Right lobe of liver (tissue), 6 donors: ENCODE results near the gene MARCHF5. TPM values are rescaled to one million over a fixed set of nuclear protein-coding genes. Genes with fewer than 3 reads are reported as not detected.

Experiments
- ATAC-seq, 4 donors: fragments of 200-7000 bp; cut with Tn5 transposase; one replicate each; pipeline ENCODE4 v1.9.1; 2020; ENCODE audit warnings: mild to moderate bottlenecking in 4 of 4, moderate library complexity in 4 of 4
- DNase-seq, 3 donors: peaks; one replicate each; pipeline ENCODE4 v3.0.0-alpha.2; 2020
- H3K27ac ChIP-seq, 3 donors: fragments of 200-600 bp; one replicate each; pipeline ENCODE4 v1.8.0; 2022
- H3K27me3 ChIP-seq, 2 donors: fragments of 200-600 bp; one replicate each; pipeline ENCODE4 v1.8.0; 2022
- H3K36me3 ChIP-seq, 4 donors: fragments of 200-600 bp; sonication (generic) in 1 of 4; one replicate each; pipeline versions ENCODE4 v1.5.1 to v1.8.0; 2017 to 2022; ENCODE audit warnings: control low read depth in 1 of 4
- H3K4me1 ChIP-seq, 4 donors: fragments of 200-600 bp; sonication (generic) in 1 of 4; one replicate each; pipeline versions ENCODE4 v1.5.1 to v1.8.0; 2017 to 2022; ENCODE audit warnings: control low read depth in 1 of 4
- H3K4me3 ChIP-seq, 3 donors: fragments of 200-600 bp; one replicate each; pipeline ENCODE4 v1.8.0; 2022
- H3K9me3 ChIP-seq, 4 donors: fragments of 200-600 bp; sonication (generic) in 1 of 4; one replicate each; pipeline versions ENCODE4 v1.5.1 to v1.8.0; 2017 to 2022; ENCODE audit warnings: control low read depth in 1 of 4
- CTCF ChIP-seq, 4 donors: fragments of 200-600 bp in 3 of 4; fragments of 450-650 bp in 1 of 4; IDR thresholded peaks; one replicate each; pipeline versions ENCODE4 v1.5.1 to v1.8.0; 2016 to 2022; ENCODE audit warnings: antibody characterized with exemption in 4 of 4, mild to moderate bottlenecking in 2 of 4
- POLR2A ChIP-seq: fragments of 450-650 bp; IDR thresholded peaks from one replicate; pipeline ENCODE4 v1.6.1; 2017; ENCODE audit warnings: antibody characterized with exemption, mild to moderate bottlenecking
- WGBS: methylation state at CpG from one replicate; pipeline ENCODE4 v1.1.6; 2018; ENCODE audit warnings: low coverage, low lambda C conversion rate; ENCODE audit not compliant: insufficient coverage; ENCODE audit errors: missing lambda C conversion rate; 5-methylcytosine and 5-hydroxymethylcytosine counted together
- intact Hi-C, 2 donors: fragments of 100-400 bp; cut with DNase I; formaldehyde crosslinking; loops; one replicate each; pipeline versions ENCODE4 v1.11.2 to v1.14.1; 2022
- total RNA-seq, 6 experiments: library from RNA; depleted of rRNA in 2 of 6; stranded (reverse); fragments of >200 nt in 2 of 6; fragmentation: NEBNext Ultra II Directional in 3 of 6; extraction: Animal tissue kit (Norgen Biotek cat#: 25700) in 3 of 6; gene quantifications; one replicate each; pipeline versions ENCODE4 v1.1.0 to v1.2.4, GENCODE V29; 2016 to 2023
- donor health status: DM: no; HTN: yes; CAD: no.
- donor health status: DM: no; HTN: no; CAD: no.
- donor health status: DM: no; HTN: no; CAD: no.
- donor health status: DM: no; HTN: yes; CAD: no.
- donor health status: DM: no; HTN: yes; CAD: no.

The MARCHF5 gene
- total RNA-seq, 6 experiments from 2014 or later, result 14.6 to 26.5 (median 23.8) TPM

- TF ChIP-seq CTCF (IDR thresholded peaks at IDR 0.05) (no peak), POLR2A (no peak)
- no peaks in the 10 kb centered on the region for H3K4me1 ChIP-seq
- ATAC-seq (no peak), DNase-seq (no peak)
- intact Hi-C loops, result no loop called here
- H3K4me3 ChIP-seq, result no peak overlapping the region
- no peaks in the 10 kb centered on the region for H3K9me3 ChIP-seq
- no peak overlapping the region for H3K27ac ChIP-seq
- peaks cover 0 to 26% (median 6%) of the 10 kb centered on the region in 4 donors for H3K36me3 ChIP-seq
- H3K27me3 ChIP-seq, result no peaks in the 10 kb centered on the region
- WGBS, result no CpG with 5 or more reads among the region's 4 CpGs
Measured at GRCh38 chr10:92350411-92350810, 59.4 kb downstream of the MARCHF5 start.

- TF ChIP-seq CTCF (IDR thresholded peaks at IDR 0.05) (no peak), POLR2A (no peak)
- Histone ChIP-seq H3K27ac (no peak overlapping the region), H3K27me3 (no peaks in the 10 kb centered on the region), H3K9me3 (no peaks in the 10 kb centered on the region), H3K4me1 (no peaks in the 10 kb centered on the region), H3K4me3 (no peak overlapping the region), H3K36me3 (peaks cover 0 to 20% (median 3%) of the 10 kb centered on the region in 4 donors)
- intact Hi-C loops, result no loop called here
- WGBS, result 63% methylated on average over 4 of the region's 4 CpGs
- no peak for DNase-seq
- ATAC-seq, result no peak
Measured at GRCh38 chr10:92354587-92354986, 63.6 kb downstream of the MARCHF5 start.

- Histone ChIP-seq H3K27ac (no peak overlapping the region), H3K27me3 (no peaks in the 10 kb centered on the region), H3K36me3 (peaks cover 0 to 5% (median 0%) of the 10 kb centered on the region in 4 donors), H3K4me3 (no peak overlapping the region), H3K9me3 (no peaks in the 10 kb centered on the region), H3K4me1 (no peaks in the 10 kb centered on the region)
- ATAC-seq (no peak), DNase-seq (no peak)
- 85% methylated on average over 6 of the region's 7 CpGs for WGBS
- TF ChIP-seq POLR2A, result no peak
- intact Hi-C loops, result no loop called here
Measured at GRCh38 chr10:92356041-92356440, 65.1 kb downstream of the MARCHF5 start.

- H3K9me3 ChIP-seq, result no peaks in the 10 kb centered on the region
- no peak for ATAC-seq
- no peak for DNase-seq
- H3K4me1 ChIP-seq, result no peaks in the 10 kb centered on the region
- H3K4me3 ChIP-seq, result no peak overlapping the region
- no peak overlapping the region for H3K27ac ChIP-seq
- no peaks in the 10 kb centered on the region for H3K36me3 ChIP-seq
- intact Hi-C loops, result no loop called here
- 89% methylated on average over 3 of the region's 4 CpGs for WGBS
- H3K27me3 ChIP-seq, result no peaks in the 10 kb centered on the region
- TF ChIP-seq CTCF (IDR thresholded peaks at IDR 0.05), result no peak
- no peak for TF ChIP-seq POLR2A
Measured at GRCh38 chr10:92363498-92363897, 72.5 kb downstream of the MARCHF5 start.

- intact Hi-C loops, result no loop called here
- H3K27me3 ChIP-seq, result no peaks in the 10 kb centered on the region
- no peak for TF ChIP-seq CTCF (IDR thresholded peaks at IDR 0.05)
- no peak for TF ChIP-seq POLR2A
- no peak overlapping the region for H3K4me3 ChIP-seq
- ATAC-seq (no peak), DNase-seq (no peak)
- no peaks in the 10 kb centered on the region for H3K4me1 ChIP-seq
- no peak overlapping the region for H3K27ac ChIP-seq
- 51% methylated on average over 4 of the region's 5 CpGs for WGBS
- no peaks in the 10 kb centered on the region for H3K36me3 ChIP-seq
- no peaks in the 10 kb centered on the region for H3K9me3 ChIP-seq
Measured at GRCh38 chr10:92366412-92367021, 75.5 kb downstream of the MARCHF5 start.
